ENCODE data around the gene COL18A1.

DNA sequence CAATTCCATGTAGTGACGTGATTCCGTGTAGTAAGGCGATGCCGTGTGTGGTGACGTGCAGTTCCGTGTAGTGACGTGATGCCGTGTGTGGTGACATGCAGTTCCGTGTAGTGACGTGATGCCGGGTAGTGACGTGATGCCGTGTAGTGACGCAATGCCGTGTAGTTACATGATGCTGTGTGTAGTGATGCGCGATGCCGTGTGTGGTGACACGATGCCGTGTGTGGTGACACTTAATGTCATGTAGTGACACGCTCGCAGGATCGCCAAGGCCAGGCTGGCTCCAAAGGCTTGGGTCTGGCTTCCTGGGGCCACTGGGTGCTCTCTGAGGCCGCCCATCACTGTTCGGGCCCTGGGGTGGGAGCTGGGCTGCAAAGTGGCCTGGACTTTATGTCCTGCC lies 14.2 kb downstream of the COL18A1 start:
- TF ChIP-seq CTCF (IDR thresholded peaks at IDR 0.05; ENCODE audit: low read depth, low read length): no peak
- no peak for TF ChIP-seq EZH2phosphoT487 (IDR thresholded peaks at IDR 0.05; ENCODE audit: low read depth)

All from OCI-LY3 (cell line).